SU-DHL-6 (cell line): ENCODE measurements around the gene LMO7.

Source experiments
- EZH2phosphoT487 ChIP-seq: fragments of 200-600 bp; sonication (generic), shearing (Covaris generic); conservative IDR thresholded peaks from 2 replicates; pipeline ENCODE4 v1.6.1; 2018; ENCODE audit warnings: mild to moderate bottlenecking, antibody characterized with exemption, low read length, moderate library complexity, mixed read lengths
- TF ChIP-seq, protein P1 (sequence below): fragments of 200-600 bp; sonication (generic); IDR thresholded peaks from one replicate; pipeline ENCODE4 v1.5.1; 2017; ENCODE audit warnings: antibody characterized with exemption, mild to moderate bottlenecking, low read length, moderate library complexity; ENCODE audit not compliant: insufficient read depth, poor library complexity, severe bottlenecking

DNA sequence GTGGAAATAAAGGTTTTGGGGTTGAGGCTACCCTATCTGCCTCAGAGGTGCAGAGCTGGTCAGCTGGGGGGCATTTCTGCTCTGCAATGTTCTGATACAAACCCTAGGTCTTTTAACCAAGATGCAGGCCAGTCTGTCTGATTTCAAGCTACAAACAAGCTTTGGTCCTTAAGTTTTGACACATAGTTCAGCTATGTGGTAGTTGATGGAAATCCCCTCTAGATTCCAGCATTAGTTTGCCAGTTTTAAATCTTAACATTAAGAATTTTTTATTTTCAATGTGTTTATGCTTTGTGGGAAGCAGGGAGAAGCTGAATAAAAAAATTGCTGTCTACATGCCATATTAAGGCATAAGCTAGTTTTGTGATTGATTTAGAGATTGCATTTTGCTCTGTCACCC lies 225.7 kb downstream of the LMO7 start:
- TF ChIP-seq, protein P1, sequence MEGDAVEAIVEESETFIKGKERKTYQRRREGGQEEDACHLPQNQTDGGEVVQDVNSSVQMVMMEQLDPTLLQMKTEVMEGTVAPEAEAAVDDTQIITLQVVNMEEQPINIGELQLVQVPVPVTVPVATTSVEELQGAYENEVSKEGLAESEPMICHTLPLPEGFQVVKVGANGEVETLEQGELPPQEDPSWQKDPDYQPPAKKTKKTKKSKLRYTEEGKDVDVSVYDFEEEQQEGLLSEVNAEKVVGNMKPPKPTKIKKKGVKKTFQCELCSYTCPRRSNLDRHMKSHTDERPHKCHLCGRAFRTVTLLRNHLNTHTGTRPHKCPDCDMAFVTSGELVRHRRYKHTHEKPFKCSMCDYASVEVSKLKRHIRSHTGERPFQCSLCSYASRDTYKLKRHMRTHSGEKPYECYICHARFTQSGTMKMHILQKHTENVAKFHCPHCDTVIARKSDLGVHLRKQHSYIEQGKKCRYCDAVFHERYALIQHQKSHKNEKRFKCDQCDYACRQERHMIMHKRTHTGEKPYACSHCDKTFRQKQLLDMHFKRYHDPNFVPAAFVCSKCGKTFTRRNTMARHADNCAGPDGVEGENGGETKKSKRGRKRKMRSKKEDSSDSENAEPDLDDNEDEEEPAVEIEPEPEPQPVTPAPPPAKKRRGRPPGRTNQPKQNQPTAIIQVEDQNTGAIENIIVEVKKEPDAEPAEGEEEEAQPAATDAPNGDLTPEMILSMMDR: no peak
- TF ChIP-seq EZH2phosphoT487: no peak
